ENCODE results near the gene ADGRG3. TPM values are rescaled to one million over a fixed set of nuclear protein-coding genes. Genes with fewer than 3 reads are reported as not detected.
A peak's percentile ranks its signal among the peaks of the same experiment; 100 is the strongest.

Gene ADGRG3
- total and polyA plus RNA-seq, 2 of the 8 experiments (the other 6 are each of a cell fraction or from before 2014, with no cell fraction given): 0.28 to 0.98 TPM

GRCh38 chr16:57680842-57681375 is 12.8 kb downstream of the ADGRG3 start (continued):
- TF ChIP-seq, protein P1, sequence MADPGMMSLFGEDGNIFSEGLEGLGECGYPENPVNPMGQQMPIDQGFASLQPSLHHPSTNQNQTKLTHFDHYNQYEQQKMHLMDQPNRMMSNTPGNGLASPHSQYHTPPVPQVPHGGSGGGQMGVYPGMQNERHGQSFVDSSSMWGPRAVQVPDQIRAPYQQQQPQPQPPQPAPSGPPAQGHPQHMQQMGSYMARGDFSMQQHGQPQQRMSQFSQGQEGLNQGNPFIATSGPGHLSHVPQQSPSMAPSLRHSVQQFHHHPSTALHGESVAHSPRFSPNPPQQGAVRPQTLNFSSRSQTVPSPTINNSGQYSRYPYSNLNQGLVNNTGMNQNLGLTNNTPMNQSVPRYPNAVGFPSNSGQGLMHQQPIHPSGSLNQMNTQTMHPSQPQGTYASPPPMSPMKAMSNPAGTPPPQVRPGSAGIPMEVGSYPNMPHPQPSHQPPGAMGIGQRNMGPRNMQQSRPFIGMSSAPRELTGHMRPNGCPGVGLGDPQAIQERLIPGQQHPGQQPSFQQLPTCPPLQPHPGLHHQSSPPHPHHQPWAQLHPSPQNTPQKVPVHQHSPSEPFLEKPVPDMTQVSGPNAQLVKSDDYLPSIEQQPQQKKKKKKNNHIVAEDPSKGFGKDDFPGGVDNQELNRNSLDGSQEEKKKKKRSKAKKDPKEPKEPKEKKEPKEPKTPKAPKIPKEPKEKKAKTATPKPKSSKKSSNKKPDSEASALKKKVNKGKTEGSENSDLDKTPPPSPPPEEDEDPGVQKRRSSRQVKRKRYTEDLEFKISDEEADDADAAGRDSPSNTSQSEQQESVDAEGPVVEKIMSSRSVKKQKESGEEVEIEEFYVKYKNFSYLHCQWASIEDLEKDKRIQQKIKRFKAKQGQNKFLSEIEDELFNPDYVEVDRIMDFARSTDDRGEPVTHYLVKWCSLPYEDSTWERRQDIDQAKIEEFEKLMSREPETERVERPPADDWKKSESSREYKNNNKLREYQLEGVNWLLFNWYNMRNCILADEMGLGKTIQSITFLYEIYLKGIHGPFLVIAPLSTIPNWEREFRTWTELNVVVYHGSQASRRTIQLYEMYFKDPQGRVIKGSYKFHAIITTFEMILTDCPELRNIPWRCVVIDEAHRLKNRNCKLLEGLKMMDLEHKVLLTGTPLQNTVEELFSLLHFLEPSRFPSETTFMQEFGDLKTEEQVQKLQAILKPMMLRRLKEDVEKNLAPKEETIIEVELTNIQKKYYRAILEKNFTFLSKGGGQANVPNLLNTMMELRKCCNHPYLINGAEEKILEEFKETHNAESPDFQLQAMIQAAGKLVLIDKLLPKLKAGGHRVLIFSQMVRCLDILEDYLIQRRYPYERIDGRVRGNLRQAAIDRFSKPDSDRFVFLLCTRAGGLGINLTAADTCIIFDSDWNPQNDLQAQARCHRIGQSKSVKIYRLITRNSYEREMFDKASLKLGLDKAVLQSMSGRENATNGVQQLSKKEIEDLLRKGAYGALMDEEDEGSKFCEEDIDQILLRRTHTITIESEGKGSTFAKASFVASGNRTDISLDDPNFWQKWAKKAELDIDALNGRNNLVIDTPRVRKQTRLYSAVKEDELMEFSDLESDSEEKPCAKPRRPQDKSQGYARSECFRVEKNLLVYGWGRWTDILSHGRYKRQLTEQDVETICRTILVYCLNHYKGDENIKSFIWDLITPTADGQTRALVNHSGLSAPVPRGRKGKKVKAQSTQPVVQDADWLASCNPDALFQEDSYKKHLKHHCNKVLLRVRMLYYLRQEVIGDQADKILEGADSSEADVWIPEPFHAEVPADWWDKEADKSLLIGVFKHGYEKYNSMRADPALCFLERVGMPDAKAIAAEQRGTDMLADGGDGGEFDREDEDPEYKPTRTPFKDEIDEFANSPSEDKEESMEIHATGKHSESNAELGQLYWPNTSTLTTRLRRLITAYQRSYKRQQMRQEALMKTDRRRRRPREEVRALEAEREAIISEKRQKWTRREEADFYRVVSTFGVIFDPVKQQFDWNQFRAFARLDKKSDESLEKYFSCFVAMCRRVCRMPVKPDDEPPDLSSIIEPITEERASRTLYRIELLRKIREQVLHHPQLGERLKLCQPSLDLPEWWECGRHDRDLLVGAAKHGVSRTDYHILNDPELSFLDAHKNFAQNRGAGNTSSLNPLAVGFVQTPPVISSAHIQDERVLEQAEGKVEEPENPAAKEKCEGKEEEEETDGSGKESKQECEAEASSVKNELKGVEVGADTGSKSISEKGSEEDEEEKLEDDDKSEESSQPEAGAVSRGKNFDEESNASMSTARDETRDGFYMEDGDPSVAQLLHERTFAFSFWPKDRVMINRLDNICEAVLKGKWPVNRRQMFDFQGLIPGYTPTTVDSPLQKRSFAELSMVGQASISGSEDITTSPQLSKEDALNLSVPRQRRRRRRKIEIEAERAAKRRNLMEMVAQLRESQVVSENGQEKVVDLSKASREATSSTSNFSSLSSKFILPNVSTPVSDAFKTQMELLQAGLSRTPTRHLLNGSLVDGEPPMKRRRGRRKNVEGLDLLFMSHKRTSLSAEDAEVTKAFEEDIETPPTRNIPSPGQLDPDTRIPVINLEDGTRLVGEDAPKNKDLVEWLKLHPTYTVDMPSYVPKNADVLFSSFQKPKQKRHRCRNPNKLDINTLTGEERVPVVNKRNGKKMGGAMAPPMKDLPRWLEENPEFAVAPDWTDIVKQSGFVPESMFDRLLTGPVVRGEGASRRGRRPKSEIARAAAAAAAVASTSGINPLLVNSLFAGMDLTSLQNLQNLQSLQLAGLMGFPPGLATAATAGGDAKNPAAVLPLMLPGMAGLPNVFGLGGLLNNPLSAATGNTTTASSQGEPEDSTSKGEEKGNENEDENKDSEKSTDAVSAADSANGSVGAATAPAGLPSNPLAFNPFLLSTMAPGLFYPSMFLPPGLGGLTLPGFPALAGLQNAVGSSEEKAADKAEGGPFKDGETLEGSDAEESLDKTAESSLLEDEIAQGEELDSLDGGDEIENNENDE (IDR thresholded peaks at IDR 0.05; ENCODE audit: insufficient replicate concordance, low read length): no peak
- TF ChIP-seq HDAC6 (IDR thresholded peaks at IDR 0.05; ENCODE audit: low read depth, low read length): no peak
- peak; percentile 59; the same call in 1 of the 2 replicates for TF ChIP-seq CEBPB (IDR thresholded peaks at IDR 0.05; ENCODE audit: low read depth, low read length)
